Left lobe of liver (tissue), 2 donors: ENCODE data around the gene CRY2. TPM values are rescaled to one million over a fixed set of nuclear protein-coding genes. Genes with fewer than 3 reads are reported as not detected.

Experiments used
- ATAC-seq: fragments of 200-7000 bp; cut with Tn5 transposase; one replicate; pipeline ENCODE4 v1.9.1; 2020; ENCODE audit warnings: mild to moderate bottlenecking, moderate library complexity
- DNase-seq: peaks from one replicate; pipeline ENCODE4 v3.0.0-alpha.2; 2020; ENCODE audit warnings: low spot score
- total RNA-seq: library from RNA; stranded (reverse); gene quantifications from one replicate; pipeline ENCODE4 v1.2.1, GENCODE V29; 2021
- donor health status: DM: no; HTN: no; CAD: no; lungs with moderate emphysema.
- donor health status: DM: no; HTN: yes; CAD: no.

CRY2 gene
- total RNA-seq, 1 donor from 2014 or later: 52.9 TPM

DNA sequence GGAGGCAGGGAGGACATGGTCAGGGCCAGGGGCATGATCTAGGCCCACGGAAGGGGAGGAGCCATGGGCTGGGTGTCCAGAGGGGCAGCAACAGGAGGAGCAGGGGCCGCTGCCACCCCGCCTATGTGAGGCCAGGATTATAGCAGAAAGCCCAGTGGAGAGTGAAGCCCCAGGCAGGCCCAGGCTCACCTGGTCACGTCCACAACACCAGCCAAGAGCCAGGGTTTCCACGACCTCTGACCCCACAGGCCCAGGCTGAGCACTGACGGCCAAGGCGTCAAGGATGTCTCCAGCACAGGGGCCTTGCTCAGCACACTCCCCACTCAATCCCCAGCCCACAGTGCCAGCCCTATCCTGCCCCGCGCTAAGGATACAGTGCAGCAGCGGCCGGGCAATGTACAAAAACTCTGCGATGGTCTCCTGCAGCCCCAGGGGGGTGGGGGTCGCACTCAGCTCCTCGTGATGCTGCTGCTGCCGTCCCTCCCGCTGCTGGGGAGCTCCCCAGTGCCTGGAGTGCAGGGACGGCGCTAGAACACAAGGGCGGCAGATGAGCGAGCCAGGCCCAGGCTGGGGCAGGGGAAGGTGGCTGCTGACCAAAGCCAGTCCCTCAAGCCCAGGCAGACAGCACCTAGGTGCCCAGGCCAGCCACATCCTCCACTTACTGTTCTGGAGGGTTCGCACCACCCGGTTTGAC, 66.8 kb downstream of the CRY2 start:
- DNase-seq (no peak), ATAC-seq (peak; percentile 2)

GRCh38 chr11:45915446-45915845, 68.2 kb downstream of the CRY2 start:
- no peak for DNase-seq
- ATAC-seq: no peak

GRCh38 chr11:45917286-45917622, 70.0 kb downstream of the CRY2 start:
- DNase-seq: no peak
- no peak for ATAC-seq

DNA sequence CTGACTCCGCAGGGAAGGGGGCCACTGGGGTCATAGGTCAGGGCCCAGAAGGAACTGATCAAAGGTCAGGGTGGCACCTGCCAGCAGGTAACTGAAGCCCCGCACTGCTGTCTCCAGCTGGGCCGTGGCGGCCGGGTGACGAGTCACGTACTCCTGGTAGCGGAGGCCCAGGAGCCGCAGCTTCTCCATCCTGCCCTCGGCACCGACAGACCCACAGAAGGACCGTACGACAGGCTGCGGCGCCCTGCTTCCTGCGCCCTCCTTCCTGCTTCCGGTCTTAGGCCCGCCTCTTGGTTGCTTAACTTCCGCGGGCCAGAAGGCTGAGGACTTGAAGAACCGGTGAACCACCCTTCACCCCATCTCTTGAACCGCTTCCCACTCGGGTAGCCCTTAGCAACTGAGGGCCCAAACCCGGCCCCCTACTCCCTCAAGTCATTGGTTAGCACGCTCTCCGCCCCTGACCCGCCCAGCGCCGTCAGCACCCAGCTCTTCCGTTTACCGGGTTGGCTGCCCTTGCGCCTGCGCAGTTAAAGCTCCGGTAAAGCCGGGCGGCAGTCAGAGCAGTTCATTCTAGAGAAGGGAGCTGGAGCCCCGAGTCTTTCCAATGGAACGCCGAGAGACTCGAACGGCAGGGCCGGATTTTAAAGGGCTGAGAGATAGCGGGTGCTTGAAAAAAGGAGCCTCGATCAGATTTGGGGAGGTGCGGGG, 70.5 kb downstream of the CRY2 start, which contains the start of gene PEX16:
Gene PEX16 (minus strand): TSS at position 255 of the 708 bp plus-strand sequence. CDS start 66 bp downstream, at position 189.
- peak; percentile 99 for DNase-seq
- peak; percentile 74 for ATAC-seq

DNA sequence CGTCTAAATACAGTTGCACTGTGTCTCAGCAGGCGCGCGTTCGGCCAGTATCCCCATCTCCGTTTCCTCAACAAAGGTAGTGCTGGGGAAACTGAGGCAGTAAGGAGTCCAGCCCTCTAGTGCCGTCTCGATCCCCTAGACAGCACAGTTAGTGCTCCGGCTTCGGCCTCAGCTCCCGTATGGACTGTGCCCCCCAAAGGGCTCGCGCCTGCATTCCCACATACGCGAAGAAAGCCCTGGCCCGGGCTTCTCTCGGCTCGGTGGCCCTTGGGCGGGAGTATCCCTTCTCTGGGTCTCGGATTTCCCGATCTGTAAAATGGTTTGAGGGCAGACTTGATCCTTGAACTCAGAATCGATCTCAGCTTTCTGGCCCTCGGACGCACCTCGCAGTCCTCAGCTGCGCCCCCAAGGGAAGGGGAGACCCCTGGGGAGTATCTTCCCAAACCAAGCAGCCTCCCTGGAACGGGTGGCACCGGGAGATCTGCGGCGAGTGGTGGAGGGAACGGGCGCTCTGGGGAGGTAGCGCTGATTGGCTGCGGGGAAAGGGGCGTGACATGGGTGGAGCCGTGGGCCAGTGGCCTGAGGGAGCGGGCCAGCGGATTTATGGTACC, 71.2 kb downstream of the CRY2 start:
- DNase-seq (peak; percentile 90), ATAC-seq (peak; percentile 74)

- ATAC-seq (no peak), DNase-seq (no peak)
These were observed 71.8 kb downstream of the CRY2 start for GRCh38 chr11:45918962-45919675.

- no peak for ATAC-seq
These were observed 72.7 kb downstream of the CRY2 start for GRCh38 chr11:45919806-45920530.

DNA sequence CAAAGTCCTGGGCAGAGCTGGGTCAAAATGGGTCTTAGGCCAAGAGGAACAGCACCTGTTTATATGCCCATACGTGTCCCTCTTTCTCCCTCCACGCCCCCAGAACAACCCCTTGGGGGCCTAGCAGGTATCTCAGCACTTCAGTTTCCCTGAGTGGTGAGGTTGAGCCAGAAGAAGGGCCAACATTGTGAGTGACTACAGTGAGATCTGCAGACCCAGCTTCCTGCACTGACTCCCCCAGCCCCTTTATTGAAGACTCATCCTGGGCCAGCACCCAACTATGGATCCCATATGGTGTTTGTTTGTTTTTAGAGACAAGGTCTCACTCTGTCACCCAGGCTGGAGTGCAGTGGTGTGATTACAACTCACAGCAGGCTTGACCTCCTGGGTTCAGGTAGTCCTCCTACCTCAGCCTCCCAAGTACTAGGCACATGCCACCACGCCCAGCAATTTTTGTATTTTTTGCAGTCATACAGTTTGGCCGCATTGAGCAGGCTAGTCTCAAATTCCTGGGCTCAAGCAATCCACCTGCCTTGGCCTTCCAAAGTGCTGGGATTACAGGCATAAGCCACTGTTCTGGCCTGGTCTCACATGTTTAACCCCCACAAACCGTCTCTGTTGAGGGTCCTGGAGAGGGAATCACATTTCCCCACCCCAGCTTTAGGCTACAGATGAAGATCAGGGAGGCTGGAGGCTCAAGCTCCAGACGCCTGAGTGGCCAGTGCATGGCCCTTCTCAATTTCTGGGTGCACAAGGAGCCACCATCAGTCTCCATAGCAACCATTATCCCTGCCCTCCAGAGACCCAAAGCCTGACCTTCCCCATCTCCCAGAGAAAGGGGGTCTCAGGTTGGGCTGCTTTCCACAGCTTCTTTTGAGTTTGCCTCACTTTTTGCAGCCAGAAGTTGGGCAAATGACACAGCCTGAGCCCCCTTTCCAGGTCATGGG, 73.5 kb downstream of the CRY2 start:
- DNase-seq: no peak
- ATAC-seq: no peak

More at GRCh38 chr11:45919806-45920530, 72.7 kb downstream of the CRY2 start:
- no peak for DNase-seq

- peak; percentile 53 for ATAC-seq
- DNase-seq: peak; percentile 69
These were observed 74.5 kb downstream of the CRY2 start for GRCh38 chr11:45921561-45922424.

- peak; percentile 59 for ATAC-seq
- DNase-seq: no peak
These were observed 75.3 kb downstream of the CRY2 start, which contains the start of gene LARGE2 for GRCh38 chr11:45922425-45923082. Gene LARGE2, plus strand, starts transcription at chr11:45922656. Its CDS starts 227 bp downstream, at chr11:45922883.

GRCh38 chr11:45924036-45924915, 77.0 kb downstream of the CRY2 start:
- DNase-seq (no peak), ATAC-seq (no peak)

DNA sequence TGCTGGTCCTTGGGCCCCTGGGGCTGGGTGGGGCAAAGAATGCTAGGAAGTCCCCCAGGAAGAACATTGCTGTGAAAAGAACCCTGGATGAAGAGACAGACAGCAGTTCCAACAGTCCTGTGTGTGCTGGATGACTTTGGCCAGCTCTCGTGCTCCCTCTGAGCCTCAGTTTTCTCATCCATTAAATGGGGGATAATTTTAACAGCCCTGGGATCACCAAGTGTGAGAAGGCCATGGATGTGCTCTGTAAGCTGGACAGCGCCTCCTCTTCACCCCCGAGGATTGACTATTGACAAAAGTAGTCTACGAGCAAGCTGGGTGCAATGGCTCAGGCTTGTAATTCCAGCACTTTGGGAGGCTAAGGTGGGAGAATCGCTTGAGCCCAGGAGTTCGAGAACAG, 77.7 kb downstream of the CRY2 start:
- no peak for ATAC-seq
- DNase-seq: no peak

DNA sequence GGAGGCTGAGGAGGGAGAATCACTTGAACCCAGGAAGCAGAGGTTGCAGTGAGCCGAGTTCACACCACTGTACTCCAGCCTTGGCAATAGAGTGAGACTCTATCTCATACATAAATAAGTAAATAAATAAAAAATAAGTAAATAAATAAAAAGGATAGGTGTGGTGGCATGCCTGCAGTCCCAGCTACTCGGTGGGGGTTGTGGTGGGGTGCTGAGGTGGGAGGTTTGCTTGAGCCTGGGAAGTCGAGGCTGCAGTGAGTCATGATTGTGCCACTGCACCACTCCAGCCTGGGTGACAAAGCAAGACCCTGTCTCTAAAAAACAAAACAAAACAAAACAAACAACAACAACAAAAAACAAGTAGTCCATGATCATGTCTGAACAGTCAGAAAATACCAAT, 78.3 kb downstream of the CRY2 start:
- no peak for ATAC-seq

DNA sequence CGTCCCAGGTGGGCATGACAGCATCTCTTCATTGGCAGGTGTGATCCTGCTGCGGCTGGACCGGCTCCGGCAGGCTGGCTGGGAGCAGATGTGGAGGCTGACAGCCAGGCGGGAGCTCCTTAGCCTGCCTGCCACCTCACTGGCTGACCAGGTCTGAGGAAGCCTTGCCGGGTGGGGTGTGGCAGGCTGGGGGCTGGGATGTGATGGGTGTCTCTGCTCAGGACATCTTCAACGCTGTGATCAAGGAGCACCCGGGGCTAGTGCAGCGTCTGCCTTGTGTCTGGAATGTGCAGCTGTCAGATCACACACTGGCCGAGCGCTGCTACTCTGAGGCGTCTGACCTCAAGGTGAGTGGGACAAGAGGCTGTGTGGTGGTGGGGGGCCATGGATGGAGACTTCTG, 78.7 kb downstream of the CRY2 start:
- DNase-seq: no peak

More for the DNA sequence above, 78.3 kb downstream of the CRY2 start:
- no peak for DNase-seq

DNA sequence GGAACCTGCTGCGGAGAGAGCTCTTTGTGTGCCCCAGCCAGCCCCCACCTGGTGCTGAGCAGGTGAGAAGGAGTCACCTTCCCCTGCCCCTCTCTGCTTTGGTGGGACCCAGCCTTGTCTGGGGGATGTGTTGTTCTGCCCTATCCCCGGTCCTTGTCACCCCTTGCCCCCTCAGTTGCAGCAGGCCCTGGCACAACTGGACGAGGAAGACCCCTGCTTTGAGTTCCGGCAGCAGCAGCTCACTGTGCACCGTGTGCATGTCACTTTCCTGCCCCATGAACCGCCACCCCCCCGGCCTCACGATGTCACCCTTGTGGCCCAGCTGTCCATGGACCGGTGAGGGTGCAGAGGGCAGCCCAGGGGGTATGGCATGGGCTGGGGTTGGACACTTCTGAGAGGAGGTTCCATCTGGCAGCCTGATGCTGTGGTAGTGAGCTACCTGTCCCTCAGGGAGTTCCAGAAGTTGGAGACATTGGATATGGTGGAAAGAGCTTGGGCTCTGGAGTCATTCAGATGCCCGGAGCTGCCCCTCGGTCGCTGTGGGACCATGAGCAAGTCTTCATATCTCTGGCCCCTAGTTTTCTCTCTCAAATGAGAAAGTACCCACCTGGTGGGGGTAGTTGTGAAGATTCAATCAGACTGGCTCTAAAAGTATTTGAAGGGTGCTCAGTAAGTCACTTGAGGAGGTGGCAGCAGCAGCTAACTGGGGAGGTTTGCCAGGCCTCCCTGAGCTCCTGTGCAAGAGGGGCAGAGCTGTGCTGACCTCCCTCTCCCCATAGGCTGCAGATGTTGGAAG, 79.5 kb downstream of the CRY2 start:
- no peak for ATAC-seq
- no peak for DNase-seq

More for the DNA sequence above, 78.7 kb downstream of the CRY2 start:
- no peak for ATAC-seq

DNA sequence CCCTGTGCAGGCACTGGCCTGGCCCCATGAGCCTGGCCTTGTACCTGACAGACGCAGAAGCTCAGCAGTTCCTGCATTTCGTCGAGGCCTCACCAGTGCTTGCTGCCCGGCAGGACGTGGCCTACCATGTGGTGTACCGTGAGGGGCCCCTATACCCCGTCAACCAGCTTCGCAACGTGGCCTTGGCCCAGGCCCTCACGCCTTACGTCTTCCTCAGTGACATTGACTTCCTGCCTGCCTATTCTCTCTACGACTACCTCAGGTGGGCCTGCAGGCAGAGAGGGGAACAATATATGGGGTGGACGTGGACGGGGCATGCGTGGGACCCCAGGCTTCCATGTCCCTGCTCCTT, 80.0 kb downstream of the CRY2 start:
- DNase-seq (no peak), ATAC-seq (no peak)
